ENCODE results near the gene CLDN5.

CLDN5 gene

GRCh38 chr22:19568337-19569275 lies 44.4 kb upstream of the CLDN5 start:
- POLR2A ChIA-PET, result no interaction called here
- CTCF ChIA-PET, result interaction anchor here (0.7 to 1.3 kb wide), 2 partner anchors 15 to 62 kb away, joined by 3 to 4 read pairs; no protein-coding TSS in a partner anchor
- DNase-seq (ENCODE audit: extremely low spot score), result no peak
- TF ChIP-seq CTCF (IDR thresholded peaks at IDR 0.05; ENCODE audit: control extremely low read depth, extremely low read depth, low read depth, missing control alignments), result no peak

GRCh38 chr22:19567157-19568009 lies 43.2 kb upstream of the CLDN5 start:
- DNase-seq (ENCODE audit: extremely low spot score), result no peak
- ChIA-PET CTCF (no interaction called here), POLR2A (no interaction called here)
- no peak for TF ChIP-seq CTCF (IDR thresholded peaks at IDR 0.05; ENCODE audit: control extremely low read depth, extremely low read depth, low read depth, missing control alignments)

GRCh38 chr22:19566279-19567156 lies 42.3 kb upstream of the CLDN5 start:
- POLR2A ChIA-PET, result no interaction called here
- CTCF ChIA-PET, result interaction anchor here (0.7 kb wide), 1 partner anchor 64 kb away, joined by 3 read pairs; no protein-coding TSS in a partner anchor
- no peak for DNase-seq (ENCODE audit: extremely low spot score)
- no peak for TF ChIP-seq CTCF (IDR thresholded peaks at IDR 0.05; ENCODE audit: control extremely low read depth, extremely low read depth, low read depth, missing control alignments)

- no peak for DNase-seq (ENCODE audit: extremely low spot score)
- no peak for TF ChIP-seq CTCF (IDR thresholded peaks at IDR 0.05; ENCODE audit: control extremely low read depth, extremely low read depth, low read depth, missing control alignments)
- CTCF ChIA-PET, result interaction anchor here (0.7 kb wide), 1 partner anchor 64 kb away, joined by 3 read pairs; no protein-coding TSS in a partner anchor
- POLR2A ChIA-PET, result no interaction called here
Observed at GRCh38 chr22:19565382-19566278, 41.4 kb upstream of the CLDN5 start.

- ChIA-PET CTCF (no interaction called here), POLR2A (no interaction called here)
Observed at GRCh38 chr22:19559956-19560355, 35.7 kb upstream of the CLDN5 start.

More at GRCh38 chr22:19559956-19560355, 35.7 kb upstream of the CLDN5 start:
- no peak for TF ChIP-seq CTCF (IDR thresholded peaks at IDR 0.05; ENCODE audit: control extremely low read depth, extremely low read depth, low read depth, missing control alignments)
- no peak for DNase-seq (ENCODE audit: extremely low spot score)
